ENCODE results near the gene CC2D2B. TPM values are rescaled to one million over a fixed set of nuclear protein-coding genes. Genes with fewer than 3 reads are reported as not detected.
A peak's percentile ranks its signal among the peaks of the same experiment; 100 is the strongest.

CC2D2B gene
- total RNA-seq, 2 donors from 2014 or later = 6.2 to 9.8 TPM

GRCh38 chr10:96025566-96025965 is 117.8 kb downstream of the CC2D2B start:
- H3K4me3 ChIP-seq = no peak overlapping the region
- no peak for TF ChIP-seq CTCF (IDR thresholded peaks at IDR 0.05)

GRCh38 chr10:96034625-96035024 is 126.8 kb downstream of the CC2D2B start:
- Histone ChIP-seq H3K4me3 (no peak overlapping the region), H3K36me3 (no peaks in the 10 kb centered on the region), H3K9me3 (no peaks in the 10 kb centered on the region), H3K4me1 (ENCODE audit: control insufficient read depth in 1 of 2, low read depth in 2 of 2) (no peaks in the 10 kb centered on the region), H3K27me3 (replicated peaks; ENCODE audit: insufficient read depth) (no peaks in the 10 kb centered on the region), H3K27ac (no peak overlapping the region)
- no peak for TF ChIP-seq CTCF (IDR thresholded peaks at IDR 0.05)
- ATAC-seq (ENCODE audit: insufficient number of reproducible peaks, low FRiP score, low read depth) = no peak
- no peak for DNase-seq (ENCODE audit: low spot score)

More at GRCh38 chr10:96025566-96025965, 117.8 kb downstream of the CC2D2B start:
- H3K36me3 ChIP-seq = no peaks in the 10 kb centered on the region
- H3K27ac ChIP-seq = no peak overlapping the region
- no peaks in the 10 kb centered on the region for H3K27me3 ChIP-seq (replicated peaks; ENCODE audit: insufficient read depth)
- H3K4me1 ChIP-seq (ENCODE audit: control insufficient read depth in 1 of 2, low read depth in 2 of 2) = no peaks in the 10 kb centered on the region
- DNase-seq (ENCODE audit: low spot score) (no peak), ATAC-seq (ENCODE audit: insufficient number of reproducible peaks, low FRiP score, low read depth) (no peak)
- no peaks in the 10 kb centered on the region for H3K9me3 ChIP-seq

GRCh38 chr10:96038476-96039387 is 131.0 kb downstream of the CC2D2B start:
- H3K27ac ChIP-seq = no peak overlapping the region
- H3K9me3 ChIP-seq = no peaks in the 10 kb centered on the region
- no peak overlapping the region for H3K4me3 ChIP-seq
- H3K36me3 ChIP-seq = no peaks in the 10 kb centered on the region
- H3K4me1 ChIP-seq (ENCODE audit: control insufficient read depth in 1 of 2, low read depth in 2 of 2) = peaks cover 3 to 7% of the 10 kb centered on the region in 2 donors
- no peak for DNase-seq (ENCODE audit: low spot score)
- no peak for ATAC-seq (ENCODE audit: insufficient number of reproducible peaks, low FRiP score, low read depth)
- no peaks in the 10 kb centered on the region for H3K27me3 ChIP-seq (replicated peaks; ENCODE audit: insufficient read depth)
- TF ChIP-seq CTCF (IDR thresholded peaks at IDR 0.05) = no peak

- no peak for TF ChIP-seq CTCF (IDR thresholded peaks at IDR 0.05)
- DNase-seq (ENCODE audit: low spot score) = no peak
- H3K36me3 ChIP-seq = no peaks in the 10 kb centered on the region
These were observed 133.4 kb downstream of the CC2D2B start for GRCh38 chr10:96041146-96041545.

GRCh38 chr10:96043033-96043892 is 135.5 kb downstream of the CC2D2B start, which contains the start of gene CCNJ:
TSS of gene CCNJ (plus strand) at chr10:96043583. CDS start at chr10:96044394, 811 bp downstream.
- ATAC-seq (ENCODE audit: insufficient number of reproducible peaks, low FRiP score, low read depth) = peak; percentile 79
- H3K4me1 ChIP-seq (ENCODE audit: control insufficient read depth in 1 of 2, low read depth in 2 of 2) = peaks cover 3 to 18% of the 10 kb centered on the region in 2 donors

More at GRCh38 chr10:96041146-96041545, 133.4 kb downstream of the CC2D2B start:
- peaks cover 3 to 18% of the 10 kb centered on the region in 2 donors for H3K4me1 ChIP-seq (ENCODE audit: control insufficient read depth in 1 of 2, low read depth in 2 of 2)
- no peak overlapping the region for H3K27ac ChIP-seq
- H3K27me3 ChIP-seq (replicated peaks; ENCODE audit: insufficient read depth) = no peaks in the 10 kb centered on the region
- ATAC-seq (ENCODE audit: insufficient number of reproducible peaks, low FRiP score, low read depth) = no peak
- H3K9me3 ChIP-seq = no peaks in the 10 kb centered on the region
- no peak overlapping the region for H3K4me3 ChIP-seq

More at GRCh38 chr10:96043033-96043892, 135.5 kb downstream of the CC2D2B start, which contains the start of gene CCNJ:
- Histone ChIP-seq H3K27ac (peak within 1 kb of the TSS; percentile 80 to 81), H3K27me3 (replicated peaks; ENCODE audit: insufficient read depth) (no peaks in the 10 kb centered on the region), H3K4me3 (peak within 1 kb of the TSS; percentile 94), H3K9me3 (no peaks in the 10 kb centered on the region), H3K36me3 (no peaks in the 10 kb centered on the region)
- peak; percentile 21 for TF ChIP-seq CTCF (IDR thresholded peaks at IDR 0.05)
- peak; percentile 41 for DNase-seq (ENCODE audit: low spot score)

Data from thoracic aorta (tissue), 2 donors.